Keratinocyte (primary cell): ENCODE data around the gene SLC6A14.

Experiments used
- EZH2 ChIP-seq: IDR thresholded peaks from one replicate; pipeline ENCODE4 v1.6.1; 2012; ENCODE audit warnings: inconsistent platforms, mild to moderate bottlenecking, low read length, moderate library complexity
- TF ChIP-seq, protein P1 (sequence below), 3 experiments: IDR thresholded peaks in 1 of 3; conservative IDR thresholded peaks in 1 of 3; optimal IDR thresholded peaks in 1 of 3; 2 replicates in 2 of 3; 3 replicates in 1 of 3; pipeline versions ENCODE3 to v1.5.1; 2011; ENCODE audit warnings: low read length in 3 of 3, mild to moderate bottlenecking in 3 of 3, moderate library complexity in 2 of 3, control low read depth in 1 of 3, inconsistent platforms in 1 of 3; ENCODE audit not compliant: insufficient read depth in 2 of 3; ENCODE audit errors: extremely low read depth in 1 of 3

DNA sequence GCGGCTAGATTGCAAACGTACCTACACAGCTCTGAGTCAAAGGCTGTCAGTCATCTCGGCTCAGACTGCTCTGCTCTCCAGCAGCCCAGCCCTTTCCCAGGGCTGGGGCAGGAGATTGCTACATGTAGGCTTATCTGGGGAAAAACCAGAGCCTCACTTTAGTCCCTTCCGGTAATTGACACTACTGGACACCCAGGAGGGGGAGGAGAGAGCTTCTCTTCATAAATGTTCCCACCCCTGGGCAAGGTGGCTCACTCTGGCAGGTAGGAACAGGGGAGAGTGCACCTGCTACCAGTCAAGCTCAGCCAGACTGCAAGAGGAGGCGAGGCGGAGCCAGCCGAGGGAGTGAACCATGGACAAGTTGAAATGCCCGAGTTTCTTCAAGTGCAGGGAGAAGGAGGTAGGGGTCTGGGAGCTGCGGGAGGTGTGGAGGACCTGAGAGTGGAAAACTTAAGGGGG, at the start of gene SLC6A14:
- TF ChIP-seq, protein P1, sequence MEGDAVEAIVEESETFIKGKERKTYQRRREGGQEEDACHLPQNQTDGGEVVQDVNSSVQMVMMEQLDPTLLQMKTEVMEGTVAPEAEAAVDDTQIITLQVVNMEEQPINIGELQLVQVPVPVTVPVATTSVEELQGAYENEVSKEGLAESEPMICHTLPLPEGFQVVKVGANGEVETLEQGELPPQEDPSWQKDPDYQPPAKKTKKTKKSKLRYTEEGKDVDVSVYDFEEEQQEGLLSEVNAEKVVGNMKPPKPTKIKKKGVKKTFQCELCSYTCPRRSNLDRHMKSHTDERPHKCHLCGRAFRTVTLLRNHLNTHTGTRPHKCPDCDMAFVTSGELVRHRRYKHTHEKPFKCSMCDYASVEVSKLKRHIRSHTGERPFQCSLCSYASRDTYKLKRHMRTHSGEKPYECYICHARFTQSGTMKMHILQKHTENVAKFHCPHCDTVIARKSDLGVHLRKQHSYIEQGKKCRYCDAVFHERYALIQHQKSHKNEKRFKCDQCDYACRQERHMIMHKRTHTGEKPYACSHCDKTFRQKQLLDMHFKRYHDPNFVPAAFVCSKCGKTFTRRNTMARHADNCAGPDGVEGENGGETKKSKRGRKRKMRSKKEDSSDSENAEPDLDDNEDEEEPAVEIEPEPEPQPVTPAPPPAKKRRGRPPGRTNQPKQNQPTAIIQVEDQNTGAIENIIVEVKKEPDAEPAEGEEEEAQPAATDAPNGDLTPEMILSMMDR (optimal IDR thresholded peaks at IDR 0.05 in 1 of 3, IDR thresholded peaks at IDR 0.05 in 1 of 3, conservative IDR thresholded peaks at IDR 0.05 in 1 of 3; ENCODE audit: extremely low read depth in 1 of 3, insufficient read depth in 2 of 3, low read length in 3 of 3), result no peak
- no peak for TF ChIP-seq EZH2
